Endodermal cell (in vitro differentiated cells): ENCODE results near the gene DNMT3A. TPM values are rescaled to one million over a fixed set of nuclear protein-coding genes. Genes with fewer than 3 reads are reported as not detected.

Experiments
- DNase-seq: peaks from one replicate; pipeline ENCODE4 v3.0.0-alpha.2; 2017
- H3K27ac ChIP-seq: 2 replicates; pipeline ENCODE4 v1.5.1; 2013; ENCODE audit warnings: mild to moderate bottlenecking, low read depth, low read length, moderate library complexity
- H3K27me3 ChIP-seq: 2 replicates; pipeline ENCODE4 v1.6.1; 2013; ENCODE audit warnings: mild to moderate bottlenecking, low read length, moderate library complexity; ENCODE audit not compliant: insufficient read depth, control insufficient read depth, poor library complexity, severe bottlenecking
- H3K36me3 ChIP-seq: 2 replicates; pipeline ENCODE4 v1.7.0; 2013; ENCODE audit warnings: mild to moderate bottlenecking, low read length, moderate library complexity; ENCODE audit not compliant: control insufficient read depth, insufficient read depth
- H3K4me1 ChIP-seq: one replicate; pipeline ENCODE4 v1.7.0; 2013; ENCODE audit warnings: low read length; ENCODE audit not compliant: control insufficient read depth, insufficient read depth
- H3K4me3 ChIP-seq: 2 replicates; pipeline ENCODE4 v1.5.1; 2013; ENCODE audit warnings: mild to moderate bottlenecking, low read length, moderate library complexity
- H3K9ac ChIP-seq: 2 replicates; pipeline ENCODE4 v1.6.1; 2013; ENCODE audit warnings: mild to moderate bottlenecking, low read length, moderate library complexity; ENCODE audit not compliant: poor library complexity, severe bottlenecking; ENCODE audit errors: extremely low read depth
- H3K9me3 ChIP-seq: 2 replicates; pipeline ENCODE4 v1.6.1; 2013; ENCODE audit warnings: mild to moderate bottlenecking, low read length, moderate library complexity; ENCODE audit not compliant: control insufficient read depth
- H3K27ac Mint-ChIP-seq: 2 replicates; pipeline ENCODE4 v1.8.0; 2020; ENCODE audit warnings: mixed read lengths
- H3K27me3 Mint-ChIP-seq: 2 replicates; pipeline ENCODE4 v1.8.0; 2021; ENCODE audit warnings: mild to moderate bottlenecking, mixed read lengths; ENCODE audit not compliant: insufficient read depth
- H3K36me3 Mint-ChIP-seq: 2 replicates; pipeline ENCODE4 v1.8.0; 2020; ENCODE audit warnings: low read depth, mixed read lengths
- H3K4me1 Mint-ChIP-seq: 2 replicates; pipeline ENCODE4 v1.8.0; 2020; ENCODE audit warnings: mixed read lengths
- H3K4me3 Mint-ChIP-seq: 2 replicates; pipeline ENCODE4 v1.8.0; 2020; ENCODE audit warnings: mild to moderate bottlenecking, moderate library complexity, mixed read lengths
- H3K9me3 Mint-ChIP-seq: 2 replicates; pipeline ENCODE4 v1.8.0; 2020; ENCODE audit warnings: mild to moderate bottlenecking, mixed read lengths
- CTCF ChIP-seq: fragments of 200-600 bp; sonication (generic); conservative IDR thresholded peaks from 2 replicates; pipeline ENCODE4 v1.5.0; 2021; ENCODE audit warnings: antibody characterized with exemption, mild to moderate bottlenecking
- WGBS, 2 experiments: methylation state at CpG; one replicate each; pipeline versions ENCODE4 v1.1.5 to v1.1.7; 2013; ENCODE audit warnings: missing lambda C conversion rate in 2 of 2, mixed read lengths in 1 of 2; ENCODE audit not compliant: insufficient coverage in 1 of 2, insufficient read length in 1 of 2; 5-methylcytosine and 5-hydroxymethylcytosine counted together
- total RNA-seq, 2 donors: library from RNA; stranded (reverse); fragmentation: NEBNext Ultra II Directional in 1 of 2; extraction: Animal tissue kit (Norgen Biotek cat#: 25700) in 1 of 2; gene quantifications; 2 replicates in 1 of 2; 3 replicates in 1 of 2; pipeline ENCODE4 v1.2.1, GENCODE V29; 2021

DNMT3A gene
- total RNA-seq, 2 donors from 2014 or later, result 124 to 139 TPM

GRCh38 chr2:25302758-25303375 lies 38.9 kb downstream of the DNMT3A start:
- no peaks in the 10 kb centered on the region for H3K9me3 Mint-ChIP-seq
- no peak overlapping the region for H3K4me3 Mint-ChIP-seq
- H3K27me3 Mint-ChIP-seq, result no peaks in the 10 kb centered on the region
- H3K27ac Mint-ChIP-seq, result no peak overlapping the region
- peaks cover 14% of the 10 kb centered on the region for H3K4me1 Mint-ChIP-seq
- H3K27me3 ChIP-seq, result no peaks in the 10 kb centered on the region
- WGBS, 2 experiments, result 90 to 97% methylated on average over 9 of the region's 9 CpGs
- H3K4me3 ChIP-seq, result no peak overlapping the region
- H3K9ac ChIP-seq, result no peak overlapping the region
- DNase-seq, result no peak
- H3K4me1 ChIP-seq, result peaks cover 2% of the 10 kb centered on the region
- no peaks in the 10 kb centered on the region for H3K36me3 ChIP-seq
- TF ChIP-seq CTCF, result no peak
- H3K36me3 Mint-ChIP-seq, result no peaks in the 10 kb centered on the region
- H3K27ac ChIP-seq, result no peak overlapping the region
- no peaks in the 10 kb centered on the region for H3K9me3 ChIP-seq

- H3K27ac ChIP-seq, result no peak overlapping the region
- no peaks in the 10 kb centered on the region for H3K27me3 ChIP-seq
- no peak overlapping the region for H3K4me3 ChIP-seq
- no peaks in the 10 kb centered on the region for H3K9me3 ChIP-seq
- WGBS, 2 experiments, result 75 to 88% methylated on average over 5 to 8 of the region's 8 CpGs
- no peak overlapping the region for H3K9ac ChIP-seq
- no peak for TF ChIP-seq CTCF
- H3K9me3 Mint-ChIP-seq, result no peaks in the 10 kb centered on the region
- no peaks in the 10 kb centered on the region for H3K36me3 ChIP-seq
- no peak overlapping the region for H3K4me3 Mint-ChIP-seq
- no peaks in the 10 kb centered on the region for H3K36me3 Mint-ChIP-seq
- DNase-seq, result no peak
- H3K4me1 ChIP-seq, result peaks cover 2% of the 10 kb centered on the region
- H3K27ac Mint-ChIP-seq, result no peak overlapping the region
- peaks cover 14% of the 10 kb centered on the region for H3K4me1 Mint-ChIP-seq
- H3K27me3 Mint-ChIP-seq, result no peaks in the 10 kb centered on the region
Observed at GRCh38 chr2:25301453-25302352, 40.0 kb downstream of the DNMT3A start.

- Mint-ChIP-seq H3K9me3 (no peaks in the 10 kb centered on the region), H3K4me1 (peaks cover 18% of the 10 kb centered on the region), H3K4me3 (no peak overlapping the region), H3K36me3 (no peaks in the 10 kb centered on the region), H3K27me3 (no peaks in the 10 kb centered on the region), H3K27ac (no peak overlapping the region)
- no peak overlapping the region for H3K27ac ChIP-seq
- DNase-seq, result no peak
- H3K27me3 ChIP-seq, result no peaks in the 10 kb centered on the region
- H3K9me3 ChIP-seq, result no peaks in the 10 kb centered on the region
- WGBS, 2 experiments, result 95 to 97% methylated on average over 5 to 12 of the region's 12 CpGs
- no peak overlapping the region for H3K9ac ChIP-seq
- H3K36me3 ChIP-seq, result no peaks in the 10 kb centered on the region
- peaks cover 2% of the 10 kb centered on the region for H3K4me1 ChIP-seq
- TF ChIP-seq CTCF, result no peak
- no peak overlapping the region for H3K4me3 ChIP-seq
Observed at GRCh38 chr2:25300001-25300400, 41.7 kb downstream of the DNMT3A start.
